ENCODE results near the gene ARHGAP19.

Gene ARHGAP19, protein sequence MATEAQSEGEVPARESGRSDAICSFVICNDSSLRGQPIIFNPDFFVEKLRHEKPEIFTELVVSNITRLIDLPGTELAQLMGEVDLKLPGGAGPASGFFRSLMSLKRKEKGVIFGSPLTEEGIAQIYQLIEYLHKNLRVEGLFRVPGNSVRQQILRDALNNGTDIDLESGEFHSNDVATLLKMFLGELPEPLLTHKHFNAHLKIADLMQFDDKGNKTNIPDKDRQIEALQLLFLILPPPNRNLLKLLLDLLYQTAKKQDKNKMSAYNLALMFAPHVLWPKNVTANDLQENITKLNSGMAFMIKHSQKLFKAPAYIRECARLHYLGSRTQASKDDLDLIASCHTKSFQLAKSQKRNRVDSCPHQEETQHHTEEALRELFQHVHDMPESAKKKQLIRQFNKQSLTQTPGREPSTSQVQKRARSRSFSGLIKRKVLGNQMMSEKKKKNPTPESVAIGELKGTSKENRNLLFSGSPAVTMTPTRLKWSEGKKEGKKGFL

DNA sequence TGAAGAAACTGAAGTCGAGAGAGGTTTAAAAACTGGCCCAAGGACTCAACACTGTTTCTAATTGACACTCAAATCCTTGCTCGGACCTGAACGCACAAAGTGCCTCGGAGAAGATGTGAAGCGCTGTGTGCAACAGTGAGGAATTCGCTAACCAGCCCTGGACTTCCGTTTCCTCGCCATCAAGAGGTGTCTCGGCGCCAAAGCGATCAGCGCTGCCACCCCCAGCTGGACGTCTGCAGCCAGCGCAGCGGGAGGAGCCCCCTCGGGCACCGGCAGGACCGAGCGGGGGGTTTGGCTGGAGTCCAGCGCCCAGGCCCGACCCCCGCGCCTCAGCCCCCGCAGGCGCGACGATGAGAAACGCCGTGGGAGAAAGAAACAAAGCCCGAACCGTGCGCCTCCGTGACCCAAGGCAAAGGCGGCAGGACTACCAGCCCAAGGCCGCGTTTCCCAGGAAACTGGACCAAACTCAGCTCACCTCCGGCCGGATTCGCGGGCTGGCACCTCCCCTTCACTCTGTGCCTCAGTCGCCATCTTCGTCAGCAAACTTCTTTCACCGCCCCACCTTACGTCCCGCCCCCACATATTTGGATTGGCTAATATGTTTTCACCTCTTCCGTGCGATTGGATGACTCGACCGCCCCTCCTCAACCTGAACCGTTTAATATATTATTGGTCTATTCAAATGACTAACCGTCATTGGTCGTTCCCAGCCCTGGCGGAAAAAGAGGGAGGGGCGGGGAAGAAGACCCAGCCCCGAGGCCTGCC is at the start of gene ARHGAP19:
Gene ARHGAP19 (minus strand): TSS at position 541 of the 765 bp plus-strand sequence. CDS start 10 bp downstream, at position 531.
- peak; percentile 100 for DNase-seq (ENCODE audit: low spot score)
- POLR2A ChIA-PET (ENCODE audit: low non-redundant PET) = interaction anchor here (0.6 kb wide), 1 partner anchor 27 kb away, joined by 3 read pairs; the partner anchor contains the start of gene FRAT1
- CTCF ChIA-PET = interaction anchor here (0.6 to 1.5 kb wide), 6 partner anchors 13 to 114 kb away, joined by 3 to 12 read pairs (median 3); no protein-coding TSS in a partner anchor
- TF ChIP-seq, protein P1, sequence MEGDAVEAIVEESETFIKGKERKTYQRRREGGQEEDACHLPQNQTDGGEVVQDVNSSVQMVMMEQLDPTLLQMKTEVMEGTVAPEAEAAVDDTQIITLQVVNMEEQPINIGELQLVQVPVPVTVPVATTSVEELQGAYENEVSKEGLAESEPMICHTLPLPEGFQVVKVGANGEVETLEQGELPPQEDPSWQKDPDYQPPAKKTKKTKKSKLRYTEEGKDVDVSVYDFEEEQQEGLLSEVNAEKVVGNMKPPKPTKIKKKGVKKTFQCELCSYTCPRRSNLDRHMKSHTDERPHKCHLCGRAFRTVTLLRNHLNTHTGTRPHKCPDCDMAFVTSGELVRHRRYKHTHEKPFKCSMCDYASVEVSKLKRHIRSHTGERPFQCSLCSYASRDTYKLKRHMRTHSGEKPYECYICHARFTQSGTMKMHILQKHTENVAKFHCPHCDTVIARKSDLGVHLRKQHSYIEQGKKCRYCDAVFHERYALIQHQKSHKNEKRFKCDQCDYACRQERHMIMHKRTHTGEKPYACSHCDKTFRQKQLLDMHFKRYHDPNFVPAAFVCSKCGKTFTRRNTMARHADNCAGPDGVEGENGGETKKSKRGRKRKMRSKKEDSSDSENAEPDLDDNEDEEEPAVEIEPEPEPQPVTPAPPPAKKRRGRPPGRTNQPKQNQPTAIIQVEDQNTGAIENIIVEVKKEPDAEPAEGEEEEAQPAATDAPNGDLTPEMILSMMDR (conservative IDR thresholded peaks at IDR 0.05; ENCODE audit: low read depth) = peak; percentile 47; the same call in 1 of the 2 replicates
- H3K27ac ChIP-seq = peak within 1 kb of the TSS; percentile 99

DNA sequence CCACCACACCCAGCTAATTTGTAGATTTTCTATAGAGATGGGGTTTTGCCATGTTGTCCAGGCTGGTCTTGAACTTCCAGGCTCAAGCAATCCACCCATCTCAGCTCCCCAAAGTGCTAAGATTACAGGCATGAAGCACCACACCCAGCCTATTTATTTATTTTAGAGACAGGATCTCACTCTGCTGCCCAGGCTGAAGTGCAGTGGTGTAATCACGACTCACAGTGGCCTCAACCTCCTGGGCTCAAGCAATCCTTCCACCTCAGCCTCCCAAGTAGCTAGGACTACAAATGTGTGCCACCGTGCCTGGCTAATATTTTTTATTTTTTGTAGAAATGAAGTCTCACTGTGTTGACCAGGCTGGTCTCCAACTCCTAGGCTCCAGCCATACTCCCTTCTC is 49.0 kb upstream of the ARHGAP19 start:
- H3K27ac ChIP-seq = no peak overlapping the region
- ChIA-PET POLR2A (ENCODE audit: low non-redundant PET) (no interaction called here), CTCF (interaction anchor here (0.6 kb wide), 2 partner anchors 30 to 39 kb away, joined by 3 to 7 read pairs; no protein-coding TSS in a partner anchor)
- no peak for DNase-seq (ENCODE audit: low spot score)
- TF ChIP-seq, protein P1 (conservative IDR thresholded peaks at IDR 0.05; ENCODE audit: low read depth) = no peak

DNA sequence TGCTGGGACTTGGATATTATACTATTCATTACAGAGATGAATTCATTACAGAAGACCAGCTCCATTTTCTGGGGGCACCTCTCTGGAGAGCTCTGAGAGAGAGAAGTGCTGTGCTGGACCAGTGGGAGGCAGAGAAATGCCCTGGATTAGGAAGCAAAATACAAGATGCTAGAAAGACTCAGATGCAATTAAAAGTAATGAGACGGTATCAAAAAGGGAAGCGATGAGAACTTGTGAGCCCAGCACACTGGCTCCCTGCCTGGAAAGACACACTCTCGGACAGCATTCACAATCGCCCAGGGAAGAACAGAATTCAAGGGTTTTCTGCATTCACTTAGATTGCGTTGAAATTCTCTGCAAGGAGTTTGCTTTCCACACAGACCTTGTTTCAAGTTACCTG is 45.6 kb upstream of the ARHGAP19 start:
- no peak for DNase-seq (ENCODE audit: low spot score)
- TF ChIP-seq, protein P1 (conservative IDR thresholded peaks at IDR 0.05; ENCODE audit: low read depth) = no peak
- POLR2A ChIA-PET (ENCODE audit: low non-redundant PET) = no interaction called here
- no peak overlapping the region for H3K27ac ChIP-seq
- CTCF ChIA-PET = interaction anchor here (0.6 kb wide), 1 partner anchor 301 kb away, joined by 5 read pairs; no protein-coding TSS in a partner anchor

DNA sequence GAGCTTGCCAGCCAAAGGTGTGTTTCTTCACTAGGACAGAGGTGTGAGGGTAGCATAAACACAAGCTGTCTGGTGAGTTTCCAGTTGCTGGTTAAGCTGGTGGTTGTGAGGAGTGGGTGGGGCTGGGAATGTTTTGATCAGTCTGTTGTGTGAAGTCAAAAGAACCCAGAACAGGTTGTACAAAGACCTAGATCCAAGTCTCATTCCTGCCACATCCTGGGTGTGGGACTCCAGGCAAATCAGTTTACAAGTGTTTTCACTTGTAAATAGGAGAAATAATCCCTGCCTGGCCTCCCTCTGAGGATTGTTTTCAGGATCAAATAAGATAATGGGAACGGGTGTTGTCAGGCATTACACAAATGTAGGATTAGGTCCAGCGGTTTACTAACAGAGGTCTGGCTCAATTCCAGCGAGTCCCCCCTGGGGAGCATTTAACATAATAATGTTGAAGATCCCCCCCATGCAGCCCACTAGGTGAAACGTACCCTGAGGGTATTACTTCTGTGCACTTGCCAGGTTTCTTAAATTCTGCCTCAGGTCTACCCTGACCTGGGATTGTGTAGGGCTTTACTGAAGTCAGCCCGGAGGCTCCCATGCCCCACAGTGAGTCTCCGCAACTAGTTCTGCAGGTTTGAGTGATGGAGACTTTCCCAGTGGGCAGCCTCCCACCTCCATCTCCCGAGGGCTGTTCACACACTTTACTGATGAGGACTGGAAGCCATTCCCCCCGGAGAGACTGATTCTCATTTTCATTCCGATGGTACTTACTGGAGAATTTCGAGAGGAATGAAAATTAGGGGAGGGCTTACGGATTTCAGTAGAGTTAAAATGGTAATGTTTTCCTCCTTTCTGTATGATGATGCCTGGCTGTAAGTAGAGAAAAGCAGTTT is 44.8 kb upstream of the ARHGAP19 start:
- ChIA-PET CTCF (interaction anchor here (0.6 to 1.0 kb wide), 3 partner anchors 18 to 300 kb away, joined by 3 to 5 read pairs (median 3); no protein-coding TSS in a partner anchor), POLR2A (ENCODE audit: low non-redundant PET) (no interaction called here)
- DNase-seq (ENCODE audit: low spot score) = peak; percentile 54
- TF ChIP-seq, protein P1 (conservative IDR thresholded peaks at IDR 0.05; ENCODE audit: low read depth) = no peak
- no peak overlapping the region for H3K27ac ChIP-seq

DNA sequence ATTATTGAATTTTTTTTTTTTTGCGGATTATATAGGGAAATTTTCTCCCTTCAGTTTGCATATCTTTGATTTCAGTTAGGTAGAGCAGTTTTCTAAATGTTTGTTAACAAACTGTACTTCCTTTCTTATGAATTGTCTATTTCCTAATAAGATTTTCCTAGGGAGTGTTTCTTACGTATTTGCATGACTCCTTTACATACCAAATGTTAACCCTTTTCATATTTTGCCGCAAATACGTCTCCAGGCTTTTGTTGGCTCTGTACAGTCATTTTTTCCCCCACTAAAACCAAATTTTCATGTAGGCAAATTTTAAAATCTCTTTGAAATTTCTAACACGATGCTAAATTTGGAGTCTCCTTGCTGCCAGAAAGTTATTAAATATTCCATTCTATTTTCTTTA is 44.0 kb upstream of the ARHGAP19 start:
- no peak for DNase-seq (ENCODE audit: low spot score)
- TF ChIP-seq, protein P1 (conservative IDR thresholded peaks at IDR 0.05; ENCODE audit: low read depth) = no peak
- POLR2A ChIA-PET (ENCODE audit: low non-redundant PET) = no interaction called here
- H3K27ac ChIP-seq = no peak overlapping the region
- CTCF ChIA-PET = interaction anchor here (0.7 to 1.0 kb wide), 2 partner anchors 17 to 78 kb away, joined by 3 read pairs; no protein-coding TSS in a partner anchor

All from RWPE1 (cell line).